OCI-LY1 (cell line): ENCODE data around the gene DBNL.
A peak's percentile ranks its signal among the peaks of the same experiment; 100 is the strongest.

ENCODE experiments used
- H2AFZ ChIP-seq: fragments of 200-600 bp; sonication (generic), shearing (Covaris generic); 2 replicates; pipeline ENCODE4 v1.6.0; 2014; ENCODE audit warnings: antibody characterized with exemption, mild to moderate bottlenecking, low read length
- H3F3A ChIP-seq: fragments of 200-600 bp; sonication (generic), shearing (Covaris generic); 2 replicates; pipeline ENCODE4 v1.6.0; 2014; ENCODE audit warnings: mild to moderate bottlenecking, antibody characterized with exemption, low read length, moderate library complexity; ENCODE audit not compliant: insufficient read depth
- H3K27ac ChIP-seq: fragments of 200-600 bp; sonication (generic); 2 replicates; pipeline ENCODE4 v1.5.1; 2014; ENCODE audit warnings: low read length, mixed run types, mild to moderate bottlenecking, low read depth; ENCODE audit not compliant: poor library complexity, severe bottlenecking
- H3K27me3 ChIP-seq: fragments of 200-600 bp; sonication (generic); 2 replicates; pipeline ENCODE4 v1.6.0; 2014; ENCODE audit warnings: antibody characterized with exemption, mild to moderate bottlenecking, low read length, moderate library complexity; ENCODE audit not compliant: insufficient read depth
- H3K36me3 ChIP-seq: fragments of 200-600 bp; sonication (generic); 2 replicates; pipeline ENCODE4 v1.6.1; 2014; ENCODE audit warnings: mild to moderate bottlenecking, antibody characterized with exemption, low read length, moderate library complexity, mixed read lengths; ENCODE audit not compliant: insufficient read depth
- H3K4me1 ChIP-seq: fragments of 200-600 bp; sonication (generic); 2 replicates; pipeline ENCODE4 v1.5.1; 2014; ENCODE audit warnings: mild to moderate bottlenecking, low read length, moderate library complexity; ENCODE audit not compliant: insufficient read depth, severe bottlenecking
- H3K4me2 ChIP-seq: fragments of 200-600 bp; sonication (generic), shearing (Covaris generic); 2 replicates; pipeline ENCODE4 v1.6.1; 2014; ENCODE audit warnings: low read length
- H3K4me3 ChIP-seq: fragments of 200-600 bp; sonication (generic); 2 replicates; pipeline ENCODE4 v1.5.1; 2014; ENCODE audit warnings: low read length, low read depth, mild to moderate bottlenecking, mixed read lengths; ENCODE audit not compliant: poor library complexity, severe bottlenecking
- H3K79me2 ChIP-seq: fragments of 200-600 bp; shearing (Covaris generic); 2 replicates; pipeline ENCODE4 v1.6.1; 2016; ENCODE audit warnings: mixed run types, low read length, mixed read lengths; ENCODE audit not compliant: insufficient read depth
- H3K9ac ChIP-seq: fragments of 200-600 bp; sonication (generic), shearing (Covaris generic); 2 replicates; pipeline ENCODE4 v1.6.1; 2014; ENCODE audit warnings: mild to moderate bottlenecking, low read length, mixed read lengths
- H3K9me2 ChIP-seq: fragments of 200-600 bp; sonication (generic), shearing (Covaris generic); 2 replicates; pipeline ENCODE4 v1.6.1; 2014; ENCODE audit warnings: low read depth, mild to moderate bottlenecking, low read length, mixed read lengths
- H3K9me3 ChIP-seq: fragments of 200-600 bp; shearing (Covaris generic); 2 replicates; pipeline ENCODE4 v1.6.1; 2014; ENCODE audit warnings: low read length, mixed read lengths
- H4K20me1 ChIP-seq: fragments of 200-600 bp; sonication (generic), shearing (Covaris generic); 2 replicates; pipeline ENCODE4 v1.6.0; 2016; ENCODE audit warnings: mild to moderate bottlenecking, low read length; ENCODE audit not compliant: insufficient read depth
- CTCF ChIP-seq: fragments of 200-600 bp; sonication (generic), shearing (Covaris generic); IDR thresholded peaks from 2 replicates; pipeline ENCODE4 v1.5.1; 2017; ENCODE audit warnings: mild to moderate bottlenecking, antibody characterized with exemption, low read length, moderate library complexity, mixed read lengths
- EZH2 ChIP-seq: fragments of 200-600 bp; sonication (generic), shearing (Covaris generic); IDR thresholded peaks from 2 replicates; pipeline ENCODE4 v1.8.0; 2017; ENCODE audit warnings: borderline replicate concordance, mixed run types, mild to moderate bottlenecking, antibody characterized with exemption, low read length, moderate library complexity, mixed read lengths

DBNL gene

GRCh38 chr7:44094365-44094764 is 49.9 kb downstream of the DBNL start:
- peaks cover 72% of the 10 kb centered on the region for H3K4me1 ChIP-seq
- H3K9me2 ChIP-seq: no peaks in the 10 kb centered on the region
- no peaks in the 10 kb centered on the region for H4K20me1 ChIP-seq
- H3K79me2 ChIP-seq: no peaks in the 10 kb centered on the region
- 0 out of 2 replicates have a peak overlapping the region, but pooled peaks have one; percentile 44 for H3K4me2 ChIP-seq
- H3F3A ChIP-seq: peaks cover 12% of the 10 kb centered on the region; the same call in 1 of the 2 replicates
- peak overlapping the region; percentile 96 for H3K27ac ChIP-seq
- H2AFZ ChIP-seq: no peak overlapping the region
- peak overlapping the region; percentile 61 for H3K9ac ChIP-seq
- H3K9me3 ChIP-seq: no peaks in the 10 kb centered on the region
- H3K27me3 ChIP-seq: no peaks in the 10 kb centered on the region
- H3K36me3 ChIP-seq: no peaks in the 10 kb centered on the region
- no peak overlapping the region for H3K4me3 ChIP-seq
- TF ChIP-seq EZH2: no peak
- TF ChIP-seq CTCF: no peak

GRCh38 chr7:44094883-44095592 is 50.5 kb downstream of the DBNL start:
- Histone ChIP-seq H3K4me2 (peak overlapping the region; percentile 44), H4K20me1 (no peaks in the 10 kb centered on the region), H3K9me3 (no peaks in the 10 kb centered on the region), H3K27ac (peak overlapping the region; percentile 96), H3K4me1 (peaks cover 79% of the 10 kb centered on the region), H3K4me3 (peak overlapping the region; percentile 22), H3K79me2 (no peaks in the 10 kb centered on the region), H2AFZ (no peak overlapping the region), H3K36me3 (no peaks in the 10 kb centered on the region), H3F3A (peaks cover 12% of the 10 kb centered on the region; the same call in 1 of the 2 replicates), H3K9me2 (no peaks in the 10 kb centered on the region), H3K9ac (peak overlapping the region; percentile 61), H3K27me3 (no peaks in the 10 kb centered on the region)
- TF ChIP-seq EZH2 (no peak), CTCF (no peak)

GRCh38 chr7:44095781-44096180 is 51.3 kb downstream of the DBNL start:
- Histone ChIP-seq H3K4me1 (peaks cover 86% of the 10 kb centered on the region), H3F3A (peaks cover 12% of the 10 kb centered on the region; the same call in 1 of the 2 replicates), H3K9me2 (no peaks in the 10 kb centered on the region), H3K4me2 (peak overlapping the region; percentile 44), H3K9me3 (no peaks in the 10 kb centered on the region), H3K27ac (peak overlapping the region; percentile 96), H4K20me1 (no peaks in the 10 kb centered on the region), H3K4me3 (peak overlapping the region; percentile 22), H3K36me3 (no peaks in the 10 kb centered on the region), H3K79me2 (no peaks in the 10 kb centered on the region), H2AFZ (no peak overlapping the region), H3K9ac (peak overlapping the region; percentile 61), H3K27me3 (no peaks in the 10 kb centered on the region)
- TF ChIP-seq CTCF (no peak), EZH2 (no peak)
